ENCODE data around the gene TNFSF8.

Gene TNFSF8

GRCh38 chr9:114893221-114894010 lies 37.0 kb downstream of the TNFSF8 start:
- Histone ChIP-seq H3K36me3 (replicated peaks) (no peaks in the 10 kb centered on the region), H3K4me3 (no peak overlapping the region), H3K27me3 (ENCODE audit: low read depth) (no peaks in the 10 kb centered on the region), H3K4me1 (no peaks in the 10 kb centered on the region), H3K9me3 (no peaks in the 10 kb centered on the region)
- DNase-seq (ENCODE audit: low spot score in 2 of 2), result no peak
- in situ Hi-C loops (cut with MboI; ENCODE audit: low sequenced_read_pairs), result no loop called here

DNA sequence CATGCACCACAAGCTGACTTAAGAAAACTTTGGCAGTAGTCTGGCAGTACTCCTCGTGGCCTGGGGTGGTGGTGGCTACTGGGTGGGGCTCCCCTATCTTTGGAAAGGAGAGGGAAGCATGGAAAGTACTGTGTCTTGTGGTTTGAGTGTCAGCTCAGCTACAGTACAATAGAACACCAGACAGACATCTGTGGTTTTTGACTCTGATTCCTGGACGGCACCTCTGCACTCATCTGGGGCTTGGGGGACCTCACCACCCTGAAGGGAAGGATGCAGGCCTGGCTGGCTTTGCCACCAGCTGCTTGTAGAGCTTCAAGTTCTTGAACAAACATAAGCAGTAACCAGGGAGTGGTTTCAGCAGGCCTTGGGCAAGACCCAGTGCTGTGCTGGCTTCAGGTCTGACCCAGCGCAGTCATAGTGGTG lies 40.6 kb downstream of the TNFSF8 start:
- no peaks in the 10 kb centered on the region for H3K4me1 ChIP-seq
- H3K27me3 ChIP-seq (ENCODE audit: low read depth), result no peaks in the 10 kb centered on the region
- in situ Hi-C loops (cut with MboI; ENCODE audit: low sequenced_read_pairs), result no loop called here
- H3K9me3 ChIP-seq, result no peaks in the 10 kb centered on the region
- no peak overlapping the region for H3K4me3 ChIP-seq
- H3K36me3 ChIP-seq (replicated peaks), result no peaks in the 10 kb centered on the region
- DNase-seq (ENCODE audit: low spot score in 2 of 2), result no peak

DNA sequence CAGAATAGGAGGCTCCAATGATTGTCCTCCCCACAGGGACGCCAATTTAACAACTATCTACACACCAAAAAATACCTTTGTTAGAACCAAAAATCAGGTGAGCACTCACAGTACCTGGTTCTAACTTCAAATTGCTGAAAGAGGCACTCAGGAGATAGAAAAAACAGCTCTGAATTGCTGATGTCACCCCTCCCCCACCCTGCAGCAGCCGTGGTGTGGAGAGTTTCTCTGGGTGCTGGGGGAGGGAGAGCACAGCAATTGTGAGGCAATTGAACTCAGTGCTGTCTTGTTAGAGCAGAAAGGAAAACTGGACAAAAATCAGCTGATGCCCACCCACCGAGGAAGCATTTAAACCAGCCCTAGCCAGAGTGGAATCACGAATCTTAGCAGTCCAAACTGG lies 41.8 kb downstream of the TNFSF8 start:
- no peaks in the 10 kb centered on the region for H3K36me3 ChIP-seq (replicated peaks)
- in situ Hi-C loops (cut with MboI; ENCODE audit: low sequenced_read_pairs), result no loop called here
- no peaks in the 10 kb centered on the region for H3K9me3 ChIP-seq
- DNase-seq (ENCODE audit: low spot score in 2 of 2), result no peak
- no peaks in the 10 kb centered on the region for H3K27me3 ChIP-seq (ENCODE audit: low read depth)
- H3K4me3 ChIP-seq, result no peak overlapping the region
- no peaks in the 10 kb centered on the region for H3K4me1 ChIP-seq

GRCh38 chr9:114887963-114888362 lies 42.4 kb downstream of the TNFSF8 start:
- in situ Hi-C loops (cut with MboI; ENCODE audit: low sequenced_read_pairs), result no loop called here
- Histone ChIP-seq H3K27me3 (ENCODE audit: low read depth) (no peaks in the 10 kb centered on the region), H3K9me3 (no peaks in the 10 kb centered on the region), H3K36me3 (replicated peaks) (no peaks in the 10 kb centered on the region), H3K4me3 (no peak overlapping the region), H3K4me1 (no peaks in the 10 kb centered on the region)
- no peak for DNase-seq (ENCODE audit: low spot score in 2 of 2)

DNA sequence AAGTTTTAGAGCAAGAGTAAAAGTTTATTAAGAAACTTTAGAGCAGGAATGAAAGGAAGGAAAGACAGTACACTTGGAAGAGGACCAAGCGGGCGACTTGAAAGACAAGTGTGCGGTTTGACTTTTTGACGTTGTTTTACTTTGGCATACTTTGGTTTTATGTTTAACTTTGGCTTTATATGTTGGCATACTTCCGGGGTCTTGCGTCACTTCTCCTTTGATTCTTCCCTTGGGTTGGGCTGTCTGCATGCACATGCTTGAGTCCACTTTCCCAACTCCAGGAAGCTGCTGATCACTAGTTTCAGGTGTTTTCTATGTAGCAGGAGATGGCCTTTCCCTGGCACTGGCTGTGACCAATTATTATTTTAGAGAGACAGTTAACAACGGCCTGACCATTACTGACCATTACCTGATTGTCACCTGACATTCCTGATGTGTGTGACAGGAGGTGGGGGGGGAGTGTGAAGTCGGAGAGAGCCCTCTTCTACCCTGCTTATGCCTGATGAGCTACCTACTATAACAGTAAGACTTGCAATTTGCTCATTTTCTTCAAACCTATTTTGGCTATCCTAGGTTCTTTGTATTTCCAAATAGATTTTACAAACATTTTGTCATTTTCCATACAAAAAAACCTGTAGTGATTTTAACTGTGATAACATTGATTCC lies 45.5 kb downstream of the TNFSF8 start:
- Histone ChIP-seq H3K9me3 (no peaks in the 10 kb centered on the region), H3K4me1 (no peaks in the 10 kb centered on the region), H3K27me3 (ENCODE audit: low read depth) (no peaks in the 10 kb centered on the region), H3K4me3 (no peak overlapping the region), H3K36me3 (replicated peaks) (no peaks in the 10 kb centered on the region)
- no peak for DNase-seq (ENCODE audit: low spot score in 2 of 2)
- in situ Hi-C loops (cut with MboI; ENCODE audit: low sequenced_read_pairs), result no loop called here

DNA sequence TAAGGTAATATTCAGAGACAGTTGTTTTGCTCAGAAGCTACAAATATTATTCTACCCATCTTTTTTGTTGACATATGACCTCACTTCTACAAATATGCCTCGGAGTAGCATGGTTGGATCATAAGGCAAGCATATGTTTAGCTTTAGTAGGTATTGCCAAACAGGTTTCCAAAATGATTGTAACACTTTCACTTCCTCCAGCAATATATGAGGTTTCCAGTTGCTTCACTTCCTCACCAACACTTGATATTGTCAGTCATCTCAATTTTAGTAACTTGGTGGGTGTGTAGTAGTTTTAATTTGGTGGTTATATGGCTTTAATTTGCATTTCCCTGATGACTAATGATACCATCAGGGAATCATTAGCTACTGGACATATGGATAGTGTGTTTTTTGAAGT lies 46.7 kb downstream of the TNFSF8 start:
- no peaks in the 10 kb centered on the region for H3K36me3 ChIP-seq (replicated peaks)
- H3K27me3 ChIP-seq (ENCODE audit: low read depth), result no peaks in the 10 kb centered on the region
- no peaks in the 10 kb centered on the region for H3K4me1 ChIP-seq
- no peaks in the 10 kb centered on the region for H3K9me3 ChIP-seq
- no peak for DNase-seq (ENCODE audit: low spot score in 2 of 2)
- in situ Hi-C loops (cut with MboI; ENCODE audit: low sequenced_read_pairs), result no loop called here
- H3K4me3 ChIP-seq, result no peak overlapping the region

DNA sequence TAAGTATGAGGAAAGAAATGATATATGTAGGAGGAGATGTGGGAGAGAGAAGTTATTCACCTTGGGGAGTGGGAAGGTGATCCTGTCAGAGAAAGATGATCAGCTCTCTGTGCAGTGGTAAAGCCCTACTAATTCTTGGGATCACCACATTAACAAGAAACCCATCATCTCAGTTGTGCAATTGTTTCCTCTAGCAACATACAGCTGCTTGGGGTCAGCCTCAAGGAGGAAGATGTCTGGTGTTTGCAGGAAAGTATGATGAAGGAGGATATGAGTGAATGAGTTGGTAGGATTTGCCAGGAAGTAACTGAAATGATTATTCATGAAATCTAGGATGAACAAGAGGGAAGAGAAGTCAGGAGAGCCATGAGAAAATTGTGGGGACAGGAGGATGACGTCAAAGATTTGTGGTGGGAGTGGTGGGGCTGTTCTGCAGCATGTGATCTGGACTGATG lies 50.1 kb downstream of the TNFSF8 start:
- no peaks in the 10 kb centered on the region for H3K9me3 ChIP-seq
- no peaks in the 10 kb centered on the region for H3K36me3 ChIP-seq (replicated peaks)
- H3K4me1 ChIP-seq, result no peaks in the 10 kb centered on the region
- in situ Hi-C loops (cut with MboI; ENCODE audit: low sequenced_read_pairs), result no loop called here
- H3K27me3 ChIP-seq (ENCODE audit: low read depth), result no peaks in the 10 kb centered on the region
- DNase-seq (ENCODE audit: low spot score in 2 of 2), result no peak
- H3K4me3 ChIP-seq, result no peak overlapping the region

DNA sequence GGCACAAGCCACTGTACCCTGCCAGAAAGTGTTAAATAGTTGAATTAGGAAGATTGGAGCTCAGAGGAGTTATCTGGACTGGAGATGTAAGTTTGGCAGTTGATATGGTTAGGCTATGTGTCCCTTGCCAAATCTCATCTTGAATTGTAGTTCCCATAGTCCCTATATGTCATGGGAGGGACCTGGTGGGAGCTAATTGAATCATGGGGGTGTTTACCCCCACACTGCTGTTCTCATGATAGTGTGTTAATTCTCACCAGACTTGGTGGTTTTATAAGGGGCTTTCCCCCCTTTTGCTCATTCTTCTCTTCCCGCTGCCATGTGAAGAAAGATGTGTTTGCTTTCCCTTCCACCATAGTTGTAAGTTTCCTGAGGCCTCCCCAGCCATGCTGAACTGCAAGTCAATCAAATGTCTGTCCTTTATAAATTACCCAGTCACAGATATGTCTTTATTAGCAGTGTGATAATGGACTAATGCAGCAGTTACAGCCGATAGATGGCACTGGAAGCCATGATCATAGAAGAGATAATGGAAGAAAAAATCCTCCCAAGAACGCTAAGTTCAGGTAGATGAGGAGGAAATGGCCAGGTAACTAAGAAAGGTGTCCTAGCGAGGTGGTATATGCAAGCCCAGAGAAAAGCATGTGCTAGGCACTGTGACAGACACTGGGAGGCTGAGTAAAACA lies 51.4 kb downstream of the TNFSF8 start:
- in situ Hi-C loops (cut with MboI; ENCODE audit: low sequenced_read_pairs), result no loop called here
- DNase-seq (ENCODE audit: low spot score in 2 of 2), result no peak
- no peaks in the 10 kb centered on the region for H3K36me3 ChIP-seq (replicated peaks)
- no peaks in the 10 kb centered on the region for H3K4me1 ChIP-seq
- no peak overlapping the region for H3K4me3 ChIP-seq
- no peaks in the 10 kb centered on the region for H3K9me3 ChIP-seq
- H3K27me3 ChIP-seq (ENCODE audit: low read depth), result no peaks in the 10 kb centered on the region

GRCh38 chr9:114869845-114870244 lies 60.5 kb downstream of the TNFSF8 start:
- Histone ChIP-seq H3K9me3 (no peaks in the 10 kb centered on the region), H3K36me3 (replicated peaks) (no peaks in the 10 kb centered on the region), H3K4me1 (no peaks in the 10 kb centered on the region), H3K4me3 (no peak overlapping the region), H3K27me3 (ENCODE audit: low read depth) (no peaks in the 10 kb centered on the region)
- in situ Hi-C loops (cut with MboI; ENCODE audit: low sequenced_read_pairs), result no loop called here
- DNase-seq (ENCODE audit: low spot score in 2 of 2), result no peak

DNA sequence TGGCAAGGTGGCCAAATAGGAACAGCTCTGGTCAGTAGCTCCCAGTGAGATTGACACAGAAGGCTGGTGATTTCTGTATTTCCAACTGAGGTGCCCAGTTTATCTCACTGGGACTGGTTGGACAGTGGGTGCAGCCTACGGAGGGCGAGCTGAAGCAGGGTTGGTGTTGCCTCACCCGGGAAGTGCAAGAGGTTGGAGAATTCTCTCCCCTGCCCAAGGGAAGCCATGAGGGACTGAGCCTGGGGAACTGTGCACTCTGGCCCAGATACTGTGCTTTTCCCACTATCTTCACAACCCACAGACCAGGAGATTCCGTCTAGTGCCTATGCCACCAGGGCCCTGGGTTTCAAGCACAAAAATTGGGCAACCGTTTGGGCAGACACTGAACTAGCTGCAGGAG lies 61.0 kb downstream of the TNFSF8 start:
- in situ Hi-C loops (cut with MboI; ENCODE audit: low sequenced_read_pairs), result no loop called here
- H3K4me3 ChIP-seq, result no peak overlapping the region
- no peaks in the 10 kb centered on the region for H3K36me3 ChIP-seq (replicated peaks)
- H3K9me3 ChIP-seq, result no peaks in the 10 kb centered on the region
- H3K4me1 ChIP-seq, result no peaks in the 10 kb centered on the region
- no peaks in the 10 kb centered on the region for H3K27me3 ChIP-seq (ENCODE audit: low read depth)
- DNase-seq (ENCODE audit: low spot score in 2 of 2), result no peak

- Histone ChIP-seq H3K27me3 (ENCODE audit: low read depth) (no peaks in the 10 kb centered on the region), H3K36me3 (replicated peaks) (no peaks in the 10 kb centered on the region), H3K4me3 (no peak overlapping the region), H3K9me3 (no peaks in the 10 kb centered on the region), H3K4me1 (no peaks in the 10 kb centered on the region)
- in situ Hi-C loops (cut with MboI; ENCODE audit: low sequenced_read_pairs), result no loop called here
- no peak for DNase-seq (ENCODE audit: low spot score in 2 of 2)
Observed at GRCh38 chr9:114867327-114867726, 63.1 kb downstream of the TNFSF8 start.

- Histone ChIP-seq H3K36me3 (replicated peaks) (no peaks in the 10 kb centered on the region), H3K9me3 (no peaks in the 10 kb centered on the region), H3K27me3 (ENCODE audit: low read depth) (no peaks in the 10 kb centered on the region), H3K4me3 (no peak overlapping the region), H3K4me1 (no peaks in the 10 kb centered on the region)
- DNase-seq (ENCODE audit: low spot score in 2 of 2), result no peak
- in situ Hi-C loops (cut with MboI; ENCODE audit: low sequenced_read_pairs), result no loop called here
Observed at GRCh38 chr9:114864471-114864870, 65.9 kb downstream of the TNFSF8 start.

GRCh38 chr9:114861922-114862605 lies 68.3 kb downstream of the TNFSF8 start:
- H3K9me3 ChIP-seq, result no peaks in the 10 kb centered on the region
- no peak overlapping the region for H3K4me3 ChIP-seq
- in situ Hi-C loops (cut with MboI; ENCODE audit: low sequenced_read_pairs), result no loop called here
- H3K27me3 ChIP-seq (ENCODE audit: low read depth), result no peaks in the 10 kb centered on the region
- no peak for DNase-seq (ENCODE audit: low spot score in 2 of 2)
- no peaks in the 10 kb centered on the region for H3K36me3 ChIP-seq (replicated peaks)
- H3K4me1 ChIP-seq, result no peaks in the 10 kb centered on the region

GRCh38 chr9:114861273-114861672 lies 69.1 kb downstream of the TNFSF8 start:
- Histone ChIP-seq H3K36me3 (replicated peaks) (no peaks in the 10 kb centered on the region), H3K9me3 (no peaks in the 10 kb centered on the region), H3K4me1 (no peaks in the 10 kb centered on the region), H3K27me3 (ENCODE audit: low read depth) (no peaks in the 10 kb centered on the region), H3K4me3 (no peak overlapping the region)
- no peak for DNase-seq (ENCODE audit: low spot score in 2 of 2)
- in situ Hi-C loops (cut with MboI; ENCODE audit: low sequenced_read_pairs), result no loop called here

All from HAP-1 (cell line).